ENCODE results near the gene ST6GALNAC6.
A peak's percentile ranks its signal among the peaks of the same experiment; 100 is the strongest.

The ST6GALNAC6 gene

GRCh38 chr9:127912296-127912695, 12.9 kb upstream of the ST6GALNAC6 start:
- Mint-ChIP-seq H3K4me3 (no peak overlapping the region), H3K4me1 (peaks cover 7% of the 10 kb centered on the region), H3K27ac (no peak overlapping the region), H3K27me3 (ENCODE audit: low read depth) (peaks cover 10% of the 10 kb centered on the region), H3K36me3 (ENCODE audit: low read depth) (peaks cover 11% of the 10 kb centered on the region), H3K9me3 (no peaks in the 10 kb centered on the region)
- no peak for TF ChIP-seq CTCF (IDR thresholded peaks at IDR 0.05; ENCODE audit: unreplicated experiment in 3 of 3)

- Mint-ChIP-seq H3K36me3 (ENCODE audit: low read depth) (peaks cover 11% of the 10 kb centered on the region), H3K9me3 (no peaks in the 10 kb centered on the region), H3K4me3 (peak overlapping the region in 1 of 3 experiments; percentile 6), H3K27me3 (ENCODE audit: low read depth) (peaks cover 7% of the 10 kb centered on the region), H3K27ac (peak overlapping the region in 2 of 3 experiments; percentile 7 to 34), H3K4me1 (peaks cover 12% of the 10 kb centered on the region)
- TF ChIP-seq CTCF (IDR thresholded peaks at IDR 0.05; ENCODE audit: unreplicated experiment in 3 of 3): peak in 2 of 3 experiments; percentile 23 to 33
Measured at GRCh38 chr9:127910613-127911205, 11.3 kb upstream of the ST6GALNAC6 start.

- peaks cover 17% of the 10 kb centered on the region for H3K4me1 Mint-ChIP-seq
- no peak overlapping the region for H3K27ac Mint-ChIP-seq
- peaks cover 11% of the 10 kb centered on the region for H3K36me3 Mint-ChIP-seq (ENCODE audit: low read depth)
- no peak for TF ChIP-seq CTCF (IDR thresholded peaks at IDR 0.05; ENCODE audit: unreplicated experiment in 3 of 3)
- no peak overlapping the region for H3K4me3 Mint-ChIP-seq
- no peaks in the 10 kb centered on the region for H3K9me3 Mint-ChIP-seq
- peaks cover 7% of the 10 kb centered on the region for H3K27me3 Mint-ChIP-seq (ENCODE audit: low read depth)
Measured at GRCh38 chr9:127909839-127910273, 10.5 kb upstream of the ST6GALNAC6 start.

GRCh38 chr9:127908660-127908926, 9.2 kb upstream of the ST6GALNAC6 start:
- Mint-ChIP-seq H3K27me3 (ENCODE audit: low read depth) (peaks cover 7% of the 10 kb centered on the region), H3K9me3 (no peaks in the 10 kb centered on the region), H3K36me3 (ENCODE audit: low read depth) (peaks cover 11% of the 10 kb centered on the region), H3K27ac (no peak overlapping the region), H3K4me1 (peaks cover 30% of the 10 kb centered on the region), H3K4me3 (no peak overlapping the region)
- no peak for TF ChIP-seq CTCF (IDR thresholded peaks at IDR 0.05; ENCODE audit: unreplicated experiment in 3 of 3)

- Mint-ChIP-seq H3K9me3 (no peaks in the 10 kb centered on the region), H3K27ac (no peak overlapping the region), H3K36me3 (ENCODE audit: low read depth) (peaks cover 11% of the 10 kb centered on the region), H3K27me3 (ENCODE audit: low read depth) (peaks cover 7% of the 10 kb centered on the region), H3K4me3 (no peak overlapping the region), H3K4me1 (peaks cover 35% of the 10 kb centered on the region)
- TF ChIP-seq CTCF (IDR thresholded peaks at IDR 0.05; ENCODE audit: unreplicated experiment in 3 of 3): no peak
Measured at GRCh38 chr9:127907867-127908659, 8.7 kb upstream of the ST6GALNAC6 start.

- Mint-ChIP-seq H3K4me1 (peaks cover 37% of the 10 kb centered on the region), H3K36me3 (ENCODE audit: low read depth) (peaks cover 3% of the 10 kb centered on the region), H3K9me3 (no peaks in the 10 kb centered on the region), H3K4me3 (no peak overlapping the region), H3K27ac (peak overlapping the region; percentile 99 to 100 (median 99)), H3K27me3 (ENCODE audit: low read depth) (no peaks in the 10 kb centered on the region)
- TF ChIP-seq CTCF (IDR thresholded peaks at IDR 0.05; ENCODE audit: unreplicated experiment in 3 of 3): no peak
Measured at GRCh38 chr9:127905788-127906191, 6.4 kb upstream of the ST6GALNAC6 start.
